ENCODE data around the gene PKLR.
"Not testable (repeated sequence)": the region's sequence is repeated elsewhere in the genome, so short reads cannot be mapped to it uniquely, and the experiment has no call there.

PKLR gene

DNA sequence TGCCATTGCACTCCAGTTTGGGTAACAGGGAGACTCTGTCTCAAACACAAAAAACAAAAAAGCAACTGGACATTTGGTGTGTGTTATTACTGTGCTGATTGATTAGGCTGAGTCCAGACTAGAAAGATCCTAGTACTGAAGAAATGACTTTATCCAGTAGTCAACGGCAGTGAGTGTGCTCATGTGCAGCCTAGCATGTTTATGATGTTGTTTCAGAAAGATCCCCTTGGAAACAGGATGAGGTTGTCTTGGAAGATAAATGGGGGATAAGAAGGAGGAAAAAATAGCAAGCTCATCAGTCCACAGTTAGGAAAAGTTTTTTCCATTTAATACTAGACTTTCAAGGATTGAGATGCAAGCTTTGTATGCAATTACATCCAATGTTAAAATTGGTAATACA is 33.7 kb upstream of the PKLR start:
- TF ChIP-seq EZH2phosphoT487 (IDR thresholded peaks at IDR 0.05; ENCODE audit: borderline replicate concordance, low read length), result no peak
- TF ChIP-seq CTCF (IDR thresholded peaks at IDR 0.05; ENCODE audit: low read depth, low read length, poor library complexity, severe bottlenecking), result no peak
- peaks cover 65% of the 10 kb centered on the region for H3K36me3 ChIP-seq (ENCODE audit: control insufficient read depth, low read length)

DNA sequence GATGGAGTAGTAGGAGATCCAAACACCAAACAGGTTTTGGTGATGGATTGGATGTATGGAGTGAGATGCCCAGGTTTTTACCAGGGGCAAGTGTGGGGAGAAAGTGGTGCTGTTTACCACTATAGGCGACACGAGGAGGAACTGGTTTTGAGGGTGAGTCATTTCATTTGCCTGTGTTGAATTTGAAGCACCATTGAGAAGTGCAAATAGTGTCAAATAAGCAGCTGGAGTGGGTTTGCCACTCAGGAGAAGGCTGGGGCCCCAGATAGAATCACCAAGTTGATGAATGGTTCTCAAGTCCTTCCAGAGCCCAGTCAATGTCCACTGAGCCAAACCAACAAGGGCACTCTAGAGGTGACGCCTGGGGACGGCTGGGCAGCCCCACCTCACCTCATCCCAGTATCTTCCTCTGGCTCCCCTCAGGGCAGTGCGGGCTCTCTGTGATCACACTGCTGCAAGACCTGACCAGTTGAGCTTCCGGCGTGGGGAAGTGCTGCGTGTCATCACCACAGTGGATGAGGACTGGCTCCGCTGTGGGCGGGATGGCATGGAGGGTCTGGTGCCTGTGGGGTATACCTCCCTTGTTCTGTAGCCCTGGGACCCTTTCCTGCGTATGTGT is 28.9 kb upstream of the PKLR start:
- Histone ChIP-seq H3K79me2 (ENCODE audit: control insufficient read depth, low read length) (peaks cover 3% of the 10 kb centered on the region), H3F3A (ENCODE audit: control insufficient read depth, insufficient read depth) (0 out of 2 replicates have a peak, but pooled peaks cover 4% of the 10 kb centered on the region), H3K36me3 (ENCODE audit: control insufficient read depth, low read length) (peaks cover 41% of the 10 kb centered on the region), H3K4me1 (ENCODE audit: control insufficient read depth, low read length) (peaks cover 20% of the 10 kb centered on the region), H3K4me2 (ENCODE audit: low read length) (no peak overlapping the region), H3K9me3 (ENCODE audit: control insufficient read depth, insufficient read depth, low read length) (no peaks in the 10 kb centered on the region), H3K27me3 (ENCODE audit: control insufficient read depth, low read length) (no peaks in the 10 kb centered on the region), H3K27ac (ENCODE audit: low read depth, low read length) (no peak overlapping the region), H3K4me3 (ENCODE audit: low read length) (no peak overlapping the region), H4K20me1 (ENCODE audit: control insufficient read depth, insufficient read depth, low read depth, low read length) (no peaks in the 10 kb centered on the region), H3K9me2 (replicated peaks; ENCODE audit: control insufficient read depth, low read length) (no peaks in the 10 kb centered on the region)
- TF ChIP-seq EZH2phosphoT487 (IDR thresholded peaks at IDR 0.05; ENCODE audit: borderline replicate concordance, low read length) (no peak), CTCF (IDR thresholded peaks at IDR 0.05; ENCODE audit: low read depth, low read length, poor library complexity, severe bottlenecking) (no peak)

More for the DNA sequence above, 33.7 kb upstream of the PKLR start:
- H3K27me3 ChIP-seq (ENCODE audit: control insufficient read depth, low read length), result no peaks in the 10 kb centered on the region
- no peaks in the 10 kb centered on the region for H3K9me2 ChIP-seq (replicated peaks; ENCODE audit: control insufficient read depth, low read length)
- no peaks in the 10 kb centered on the region for H4K20me1 ChIP-seq (ENCODE audit: control insufficient read depth, insufficient read depth, low read depth, low read length)
- H3K4me3 ChIP-seq (ENCODE audit: low read length), result no peak overlapping the region
- H3K79me2 ChIP-seq (ENCODE audit: control insufficient read depth, low read length), result no peaks in the 10 kb centered on the region
- no peaks in the 10 kb centered on the region for H3K9me3 ChIP-seq (ENCODE audit: control insufficient read depth, insufficient read depth, low read length)
- no peak overlapping the region for H3K27ac ChIP-seq (ENCODE audit: low read depth, low read length)
- peaks cover 7% of the 10 kb centered on the region; the same call in 1 of the 2 replicates for H3K4me1 ChIP-seq (ENCODE audit: control insufficient read depth, low read length)
- H3F3A ChIP-seq (ENCODE audit: control insufficient read depth, insufficient read depth), result peaks cover 9% of the 10 kb centered on the region
- H3K4me2 ChIP-seq (ENCODE audit: low read length), result no peak overlapping the region

DNA sequence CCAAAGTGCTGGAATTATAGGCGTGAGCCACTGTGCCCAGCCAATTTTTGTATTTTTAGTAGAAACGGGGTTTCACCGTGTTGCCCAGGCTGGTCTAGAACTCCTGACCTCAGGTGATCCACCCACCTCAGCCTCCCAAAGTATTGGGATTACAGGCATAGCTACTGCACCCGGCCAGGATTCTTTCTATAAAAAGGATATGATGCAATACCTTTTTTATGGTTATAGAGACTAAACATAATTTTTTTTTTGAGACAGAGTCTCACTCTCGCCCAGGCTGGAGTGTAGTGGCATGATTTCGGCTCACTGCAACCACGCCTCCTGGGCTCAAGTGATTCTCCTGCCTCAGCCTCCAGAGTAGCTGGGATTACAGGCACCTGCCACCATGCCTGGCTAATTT is 27.6 kb upstream of the PKLR start:
- H3K27ac ChIP-seq (ENCODE audit: low read depth, low read length); H3K4me2 ChIP-seq (ENCODE audit: low read length); H4K20me1 ChIP-seq (ENCODE audit: control insufficient read depth, insufficient read depth, low read depth, low read length); H3F3A ChIP-seq (ENCODE audit: control insufficient read depth, insufficient read depth); H3K27me3 ChIP-seq (ENCODE audit: control insufficient read depth, low read length); H3K9me3 ChIP-seq (ENCODE audit: control insufficient read depth, insufficient read depth, low read length); H3K9me2 ChIP-seq (replicated peaks; ENCODE audit: control insufficient read depth, low read length); H3K4me3 ChIP-seq (ENCODE audit: low read length): not testable (repeated sequence)
- Histone ChIP-seq H3K36me3 (ENCODE audit: control insufficient read depth, low read length) (peaks cover 36% of the 10 kb centered on the region), H3K4me1 (ENCODE audit: control insufficient read depth, low read length) (peaks cover 24% of the 10 kb centered on the region), H3K79me2 (ENCODE audit: control insufficient read depth, low read length) (peaks cover 10% of the 10 kb centered on the region)

DNA sequence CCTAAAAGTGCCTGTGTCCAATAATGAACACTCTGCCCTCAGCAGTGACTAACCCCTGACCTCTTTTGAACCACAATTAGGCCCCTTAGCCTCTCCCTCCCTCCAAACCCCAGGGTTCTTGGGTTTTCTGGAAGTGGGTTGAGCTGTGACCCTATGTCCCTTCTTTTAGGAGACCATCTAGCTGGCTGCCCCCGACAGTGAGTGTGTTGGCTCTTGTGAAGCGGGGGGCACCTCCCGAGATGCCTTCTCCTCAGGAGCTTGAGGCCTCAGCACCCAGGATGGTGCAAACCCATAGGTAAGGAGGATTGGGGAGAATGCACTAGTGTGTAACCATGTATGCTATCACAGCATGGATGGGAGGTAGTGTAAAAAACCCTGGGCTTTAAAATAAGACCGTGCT is 26.7 kb upstream of the PKLR start:
- Histone ChIP-seq H3K36me3 (ENCODE audit: control insufficient read depth, low read length) (peaks cover 36% of the 10 kb centered on the region), H3K27ac (ENCODE audit: low read depth, low read length) (no peak overlapping the region), H3K27me3 (ENCODE audit: control insufficient read depth, low read length) (no peaks in the 10 kb centered on the region), H4K20me1 (ENCODE audit: control insufficient read depth, insufficient read depth, low read depth, low read length) (no peaks in the 10 kb centered on the region), H3K4me1 (ENCODE audit: control insufficient read depth, low read length) (peaks cover 24% of the 10 kb centered on the region), H3K4me2 (ENCODE audit: low read length) (no peak overlapping the region), H3F3A (ENCODE audit: control insufficient read depth, insufficient read depth) (0 out of 2 replicates have a peak, but pooled peaks cover 4% of the 10 kb centered on the region), H3K9me2 (replicated peaks; ENCODE audit: control insufficient read depth, low read length) (no peaks in the 10 kb centered on the region), H3K9me3 (ENCODE audit: control insufficient read depth, insufficient read depth, low read length) (no peaks in the 10 kb centered on the region), H3K4me3 (ENCODE audit: low read length) (no peak overlapping the region), H3K79me2 (ENCODE audit: control insufficient read depth, low read length) (peaks cover 10% of the 10 kb centered on the region)
- TF ChIP-seq CTCF (IDR thresholded peaks at IDR 0.05; ENCODE audit: low read depth, low read length, poor library complexity, severe bottlenecking) (no peak), EZH2phosphoT487 (IDR thresholded peaks at IDR 0.05; ENCODE audit: borderline replicate concordance, low read length) (no peak)

All from DOHH2 (cell line).